GM12864 (cell line): ENCODE data around the gene SYMPK.
"Not testable (repeated sequence)": the region's sequence is repeated elsewhere in the genome, so short reads cannot be mapped to it uniquely, and the experiment has no call there.

Experiments
- DNase-seq: peaks from one replicate; pipeline ENCODE4 v3.0.0-alpha.2; 2011; ENCODE audit warnings: low read depth
- H3K4me3 ChIP-seq: 2 replicates; pipeline ENCODE4 v1.5.1; 2011; ENCODE audit warnings: mild to moderate bottlenecking, low read depth, low read length, control low read depth
- CTCF ChIP-seq: IDR thresholded peaks from 2 replicates; pipeline ENCODE4 v1.5.1; 2011; ENCODE audit warnings: low read depth, mild to moderate bottlenecking, moderate library complexity, low read length, control low read depth, inconsistent platforms; ENCODE audit errors: missing control alignments

SYMPK gene

GRCh38 chr19:45800070-45800553, 62.8 kb downstream of the SYMPK start:
- DNase-seq = no peak
- H3K4me3 ChIP-seq = no peak overlapping the region
- TF ChIP-seq CTCF = no peak

- DNase-seq, H3K4me3 ChIP-seq: not testable (repeated sequence)
Observed at GRCh38 chr19:45799541-45799940, 63.4 kb downstream of the SYMPK start.

- TF ChIP-seq CTCF = peak; percentile 79
- H3K4me3 ChIP-seq = no peak overlapping the region
- DNase-seq = no peak
Observed at GRCh38 chr19:45798995-45799517, 63.9 kb downstream of the SYMPK start.

GRCh38 chr19:45794627-45795026, 68.3 kb downstream of the SYMPK start:
- no peak for DNase-seq
- TF ChIP-seq CTCF = no peak
- no peak overlapping the region for H3K4me3 ChIP-seq

GRCh38 chr19:45793876-45794275, 69.1 kb downstream of the SYMPK start:
- DNase-seq = no peak
- H3K4me3 ChIP-seq = no peak overlapping the region
- no peak for TF ChIP-seq CTCF

- peak overlapping the region; percentile 38 for H3K4me3 ChIP-seq
- DNase-seq = no peak
- TF ChIP-seq CTCF = no peak
Observed at GRCh38 chr19:45793178-45793564, 69.8 kb downstream of the SYMPK start.

DNA sequence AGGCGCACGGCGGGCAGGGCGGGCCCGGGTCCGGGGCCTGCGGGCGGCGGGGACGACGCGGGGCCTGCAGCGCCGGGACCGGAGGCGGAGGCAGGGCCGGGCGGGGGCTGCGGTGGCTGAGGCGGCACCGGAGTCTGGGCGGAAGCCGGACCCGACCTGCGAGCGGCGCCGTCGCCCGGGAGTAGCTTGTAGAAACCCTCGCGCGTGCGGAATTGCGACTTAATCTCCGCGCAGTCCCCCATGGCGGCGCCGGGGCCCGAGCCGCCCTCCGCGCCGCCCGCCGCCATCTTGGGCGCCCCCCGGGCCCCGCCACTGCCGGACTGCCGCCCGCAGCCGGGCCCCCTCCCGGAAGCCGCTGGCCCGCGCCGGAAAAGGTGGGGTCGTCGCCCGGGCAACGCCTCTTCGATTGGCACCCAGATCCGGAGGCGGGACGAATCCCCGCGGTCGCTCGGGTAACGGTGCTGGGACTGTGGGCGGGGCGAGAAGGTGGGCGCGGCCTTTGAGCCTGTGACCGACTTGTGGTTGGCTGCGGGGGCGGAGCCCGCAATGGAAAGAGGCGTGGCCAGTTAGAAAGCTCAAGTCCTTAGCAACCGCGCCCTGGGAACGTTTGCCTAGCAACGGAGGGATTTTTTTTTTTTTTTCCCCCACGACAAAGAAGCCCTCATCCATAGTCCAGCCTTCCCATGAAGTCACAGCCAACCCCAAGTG, 70.3 kb downstream of the SYMPK start, which contains the start of gene DMWD:
Gene DMWD (minus strand): TSS at position 376 of the 708 bp plus-strand sequence. CDS start 89 bp downstream, at position 287.
- DNase-seq = peak; percentile 93
- peak within 1 kb of the TSS; percentile 94 for H3K4me3 ChIP-seq
- no peak for TF ChIP-seq CTCF
